ENCODE data around the gene GRP. TPM values are rescaled to one million over a fixed set of nuclear protein-coding genes. Genes with fewer than 3 reads are reported as not detected.

Gene GRP
- total RNA-seq, 1 donor from 2014 or later, result not detected

DNA sequence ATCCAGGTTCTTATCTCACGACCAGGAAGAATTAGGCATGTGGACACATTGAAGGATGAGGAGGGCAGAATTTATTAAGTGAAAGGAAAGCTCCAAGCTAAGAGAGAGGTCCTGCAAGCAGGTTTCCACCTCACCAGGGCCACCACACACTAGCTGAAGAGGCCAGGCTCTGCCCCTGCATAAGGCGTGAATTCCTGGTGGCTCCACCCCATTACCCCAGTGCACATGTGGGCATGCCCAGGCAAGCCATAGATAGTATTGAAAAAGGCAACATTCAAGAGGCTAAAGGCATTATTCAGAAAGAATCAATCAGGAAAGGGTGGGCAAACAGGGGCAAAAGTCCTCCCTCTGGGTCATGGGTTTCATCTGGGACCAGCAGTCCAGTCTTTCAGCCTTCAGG, 30.9 kb upstream of the GRP start:
- H3K27ac ChIP-seq (replicated peaks), result no peak overlapping the region
- intact Hi-C loops (cut with micrococcal nuclease), result no loop called here
- DNase-seq, result no peak
- H3K36me3 ChIP-seq, result no peaks in the 10 kb centered on the region
- H3K4me1 ChIP-seq, result no peaks in the 10 kb centered on the region
- H3K9me3 ChIP-seq (replicated peaks), result no peaks in the 10 kb centered on the region
- peaks cover 15% of the 10 kb centered on the region for H3K27me3 ChIP-seq (ENCODE audit: low read depth)
- TF ChIP-seq, protein P1, sequence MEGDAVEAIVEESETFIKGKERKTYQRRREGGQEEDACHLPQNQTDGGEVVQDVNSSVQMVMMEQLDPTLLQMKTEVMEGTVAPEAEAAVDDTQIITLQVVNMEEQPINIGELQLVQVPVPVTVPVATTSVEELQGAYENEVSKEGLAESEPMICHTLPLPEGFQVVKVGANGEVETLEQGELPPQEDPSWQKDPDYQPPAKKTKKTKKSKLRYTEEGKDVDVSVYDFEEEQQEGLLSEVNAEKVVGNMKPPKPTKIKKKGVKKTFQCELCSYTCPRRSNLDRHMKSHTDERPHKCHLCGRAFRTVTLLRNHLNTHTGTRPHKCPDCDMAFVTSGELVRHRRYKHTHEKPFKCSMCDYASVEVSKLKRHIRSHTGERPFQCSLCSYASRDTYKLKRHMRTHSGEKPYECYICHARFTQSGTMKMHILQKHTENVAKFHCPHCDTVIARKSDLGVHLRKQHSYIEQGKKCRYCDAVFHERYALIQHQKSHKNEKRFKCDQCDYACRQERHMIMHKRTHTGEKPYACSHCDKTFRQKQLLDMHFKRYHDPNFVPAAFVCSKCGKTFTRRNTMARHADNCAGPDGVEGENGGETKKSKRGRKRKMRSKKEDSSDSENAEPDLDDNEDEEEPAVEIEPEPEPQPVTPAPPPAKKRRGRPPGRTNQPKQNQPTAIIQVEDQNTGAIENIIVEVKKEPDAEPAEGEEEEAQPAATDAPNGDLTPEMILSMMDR (IDR thresholded peaks at IDR 0.05; ENCODE audit: borderline replicate concordance), result no peak
- no peak overlapping the region for H3K4me3 ChIP-seq

DNA sequence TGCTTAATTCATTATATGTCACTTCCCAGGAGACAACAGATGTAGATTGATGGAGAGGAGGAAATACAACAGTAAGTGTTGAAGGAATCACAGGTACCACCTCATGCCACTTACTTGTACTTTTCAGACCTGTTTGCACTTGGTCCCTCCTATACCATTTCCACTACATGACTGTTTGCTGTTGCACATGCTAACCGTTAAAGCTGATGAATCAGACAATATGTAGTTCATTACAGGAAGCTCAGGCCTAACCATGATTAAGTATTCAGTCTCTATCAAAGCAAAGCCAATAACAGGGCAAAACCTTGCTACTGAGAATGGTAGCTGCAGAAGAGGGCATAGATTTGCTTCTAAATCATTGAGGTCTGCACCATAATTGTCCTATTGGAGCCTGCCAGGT, 30.2 kb upstream of the GRP start:
- Histone ChIP-seq H3K27me3 (ENCODE audit: low read depth) (peaks cover 10% of the 10 kb centered on the region), H3K36me3 (no peaks in the 10 kb centered on the region), H3K4me3 (no peak overlapping the region), H3K4me1 (no peaks in the 10 kb centered on the region), H3K9me3 (replicated peaks) (no peaks in the 10 kb centered on the region), H3K27ac (replicated peaks) (no peak overlapping the region)
- intact Hi-C loops (cut with micrococcal nuclease), result no loop called here
- TF ChIP-seq, protein P1 (IDR thresholded peaks at IDR 0.05; ENCODE audit: borderline replicate concordance), result no peak
- DNase-seq, result no peak

DNA sequence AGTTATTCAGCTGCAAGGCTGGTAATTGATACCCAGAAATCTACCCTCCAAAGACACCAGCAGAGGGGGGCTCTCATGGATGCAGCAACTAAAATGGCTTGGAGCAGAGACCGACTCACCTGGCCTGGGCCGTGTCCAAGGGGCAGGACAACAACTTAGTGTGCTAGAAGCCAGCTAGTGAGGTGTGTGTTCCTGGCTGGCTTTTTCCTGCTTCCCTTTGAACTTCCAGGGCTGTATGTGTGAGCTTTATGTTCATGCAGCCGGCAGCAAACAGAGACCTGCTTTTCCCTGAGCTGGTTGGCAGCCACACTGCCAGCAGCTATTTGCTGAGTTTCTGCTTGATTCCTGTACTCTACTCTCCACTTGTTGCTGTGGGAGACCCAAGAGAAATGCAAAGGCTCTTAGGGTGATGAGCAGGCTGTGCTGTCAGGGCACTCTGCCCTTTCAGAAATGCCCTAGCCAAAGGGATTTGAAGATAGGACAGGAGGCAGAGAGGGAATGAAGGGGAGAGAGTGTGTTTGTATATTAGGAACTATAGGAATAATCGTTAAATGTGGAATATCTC, 23.7 kb upstream of the GRP start:
- H3K4me1 ChIP-seq, result no peaks in the 10 kb centered on the region
- no peaks in the 10 kb centered on the region for H3K36me3 ChIP-seq
- no peak overlapping the region for H3K4me3 ChIP-seq
- H3K27me3 ChIP-seq (ENCODE audit: low read depth), result peaks cover 12% of the 10 kb centered on the region
- H3K9me3 ChIP-seq (replicated peaks), result no peaks in the 10 kb centered on the region
- TF ChIP-seq, protein P1 (IDR thresholded peaks at IDR 0.05; ENCODE audit: borderline replicate concordance), result no peak
- no peak overlapping the region for H3K27ac ChIP-seq (replicated peaks)
- intact Hi-C loops (cut with micrococcal nuclease), result no loop called here
- DNase-seq, result no peak

DNA sequence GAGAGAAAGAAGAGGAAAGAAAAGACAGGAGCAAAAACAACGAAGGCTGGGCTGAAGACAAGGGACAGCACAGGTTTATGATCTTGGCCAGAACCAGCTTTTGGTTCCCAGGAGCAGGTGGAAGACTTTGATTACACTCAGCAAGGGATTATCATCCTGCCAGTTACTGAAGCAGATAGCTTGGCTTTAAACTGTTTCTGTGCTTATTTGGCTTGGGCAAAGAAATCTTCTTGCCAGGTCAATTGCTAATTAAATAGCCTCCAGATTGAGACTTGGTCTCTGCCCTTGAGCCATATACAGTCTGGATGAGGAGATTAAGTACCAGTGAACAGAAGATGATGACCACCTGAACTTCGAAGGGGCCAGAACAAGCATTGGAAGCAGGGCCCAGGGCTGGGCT, 22.3 kb upstream of the GRP start:
- H3K27me3 ChIP-seq (ENCODE audit: low read depth), result peaks cover 12% of the 10 kb centered on the region
- no peak for DNase-seq
- TF ChIP-seq, protein P1 (IDR thresholded peaks at IDR 0.05; ENCODE audit: borderline replicate concordance), result no peak
- H3K4me3 ChIP-seq, result no peak overlapping the region
- H3K36me3 ChIP-seq, result no peaks in the 10 kb centered on the region
- intact Hi-C loops (cut with micrococcal nuclease), result no loop called here
- no peak overlapping the region for H3K27ac ChIP-seq (replicated peaks)
- H3K4me1 ChIP-seq, result no peaks in the 10 kb centered on the region
- H3K9me3 ChIP-seq (replicated peaks), result no peaks in the 10 kb centered on the region

DNA sequence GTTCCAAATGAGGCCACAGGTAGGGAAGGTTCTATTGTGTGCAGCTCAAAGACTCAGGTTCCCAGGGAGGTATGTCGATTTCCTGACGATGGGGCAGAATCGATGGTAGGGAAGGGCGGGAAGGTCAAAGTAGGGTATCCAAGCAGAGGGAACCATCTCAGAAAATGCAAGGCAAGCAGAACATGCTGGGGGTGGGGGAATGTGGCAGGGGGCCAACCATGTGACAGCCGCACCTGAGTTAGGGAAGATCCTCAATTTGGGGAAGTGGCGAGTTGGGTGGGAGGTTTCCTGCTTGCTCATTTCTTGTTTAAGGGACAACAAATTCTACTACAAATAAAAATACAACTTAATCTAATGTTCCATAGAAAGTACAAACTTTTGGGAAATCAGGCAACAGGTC, 21.7 kb upstream of the GRP start:
- no peaks in the 10 kb centered on the region for H3K9me3 ChIP-seq (replicated peaks)
- H3K4me1 ChIP-seq, result no peaks in the 10 kb centered on the region
- H3K27ac ChIP-seq (replicated peaks), result no peak overlapping the region
- no peaks in the 10 kb centered on the region for H3K36me3 ChIP-seq
- DNase-seq, result no peak
- TF ChIP-seq, protein P1 (IDR thresholded peaks at IDR 0.05; ENCODE audit: borderline replicate concordance), result no peak
- no peak overlapping the region for H3K4me3 ChIP-seq
- H3K27me3 ChIP-seq (ENCODE audit: low read depth), result peaks cover 12% of the 10 kb centered on the region
- intact Hi-C loops (cut with micrococcal nuclease), result no loop called here
